ENCODE data around the gene CSNK2A2.

The CSNK2A2 gene

GRCh38 chr16:58121132-58121531 lies 76.8 kb downstream of the CSNK2A2 start:
- Histone ChIP-seq H3K27me3 (ENCODE audit: insufficient read depth, low read depth, severe bottlenecking) (no peaks in the 10 kb centered on the region), H3K27ac (peak overlapping the region; percentile 66), H3K36me3 (peaks cover 10% of the 10 kb centered on the region), H3K4me3 (ENCODE audit: low read depth, low read length) (no peak overlapping the region), H3K9me3 (ENCODE audit: severe bottlenecking) (no peaks in the 10 kb centered on the region)
- DNase-seq: no peak
- TF ChIP-seq, protein P1, sequence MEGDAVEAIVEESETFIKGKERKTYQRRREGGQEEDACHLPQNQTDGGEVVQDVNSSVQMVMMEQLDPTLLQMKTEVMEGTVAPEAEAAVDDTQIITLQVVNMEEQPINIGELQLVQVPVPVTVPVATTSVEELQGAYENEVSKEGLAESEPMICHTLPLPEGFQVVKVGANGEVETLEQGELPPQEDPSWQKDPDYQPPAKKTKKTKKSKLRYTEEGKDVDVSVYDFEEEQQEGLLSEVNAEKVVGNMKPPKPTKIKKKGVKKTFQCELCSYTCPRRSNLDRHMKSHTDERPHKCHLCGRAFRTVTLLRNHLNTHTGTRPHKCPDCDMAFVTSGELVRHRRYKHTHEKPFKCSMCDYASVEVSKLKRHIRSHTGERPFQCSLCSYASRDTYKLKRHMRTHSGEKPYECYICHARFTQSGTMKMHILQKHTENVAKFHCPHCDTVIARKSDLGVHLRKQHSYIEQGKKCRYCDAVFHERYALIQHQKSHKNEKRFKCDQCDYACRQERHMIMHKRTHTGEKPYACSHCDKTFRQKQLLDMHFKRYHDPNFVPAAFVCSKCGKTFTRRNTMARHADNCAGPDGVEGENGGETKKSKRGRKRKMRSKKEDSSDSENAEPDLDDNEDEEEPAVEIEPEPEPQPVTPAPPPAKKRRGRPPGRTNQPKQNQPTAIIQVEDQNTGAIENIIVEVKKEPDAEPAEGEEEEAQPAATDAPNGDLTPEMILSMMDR (IDR thresholded peaks at IDR 0.05; ENCODE audit: low read depth, low read length): no peak

DNA sequence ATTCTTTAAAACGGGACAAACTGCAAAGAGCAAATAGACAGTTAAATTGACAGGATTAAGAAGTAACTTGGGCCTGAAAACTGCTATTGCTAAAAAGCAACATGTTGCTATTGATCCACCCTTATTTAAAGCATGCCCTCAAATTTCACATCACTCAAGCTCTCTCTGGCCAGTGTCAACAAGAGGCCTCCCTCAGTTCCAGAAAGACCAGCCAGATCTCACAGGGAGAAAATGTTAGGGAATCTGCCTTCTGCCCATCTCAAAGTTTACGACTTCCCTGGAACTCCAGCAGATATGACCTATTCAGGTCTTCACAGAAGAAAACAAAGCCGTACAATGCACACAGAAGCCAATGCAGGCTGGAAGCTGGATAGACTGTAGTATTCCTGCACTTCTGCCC lies 77.7 kb downstream of the CSNK2A2 start:
- no peaks in the 10 kb centered on the region for H3K27me3 ChIP-seq (ENCODE audit: insufficient read depth, low read depth, severe bottlenecking)
- TF ChIP-seq, protein P1 (IDR thresholded peaks at IDR 0.05; ENCODE audit: low read depth, low read length): no peak
- H3K4me3 ChIP-seq (ENCODE audit: low read depth, low read length): no peak overlapping the region
- DNase-seq: no peak
- peaks cover 19% of the 10 kb centered on the region for H3K36me3 ChIP-seq
- no peaks in the 10 kb centered on the region for H3K9me3 ChIP-seq (ENCODE audit: severe bottlenecking)
- no peak overlapping the region for H3K27ac ChIP-seq

DNA sequence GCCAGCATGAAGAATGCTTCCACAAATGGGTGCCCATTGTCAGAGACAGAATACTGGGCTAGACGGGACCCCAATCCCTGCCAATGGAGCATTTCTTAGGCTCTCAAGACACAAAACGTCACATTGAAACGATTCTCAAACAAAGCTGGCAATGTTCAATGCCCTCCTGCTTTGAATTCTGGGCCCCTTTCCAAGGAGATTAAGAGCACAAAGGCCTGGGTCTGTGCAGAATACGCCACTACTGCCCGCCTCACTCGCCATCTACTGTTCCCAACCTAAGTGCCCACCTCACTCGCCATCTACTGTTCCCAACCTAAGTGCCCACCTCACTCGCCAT lies 78.4 kb downstream of the CSNK2A2 start:
- peaks cover 26% of the 10 kb centered on the region for H3K36me3 ChIP-seq
- no peaks in the 10 kb centered on the region for H3K27me3 ChIP-seq (ENCODE audit: insufficient read depth, low read depth, severe bottlenecking)
- H3K9me3 ChIP-seq (ENCODE audit: severe bottlenecking): no peaks in the 10 kb centered on the region
- no peak overlapping the region for H3K4me3 ChIP-seq (ENCODE audit: low read depth, low read length)
- TF ChIP-seq, protein P1 (IDR thresholded peaks at IDR 0.05; ENCODE audit: low read depth, low read length): no peak
- no peak overlapping the region for H3K27ac ChIP-seq
- DNase-seq: no peak

GRCh38 chr16:58118801-58119508 lies 79.0 kb downstream of the CSNK2A2 start:
- Histone ChIP-seq H3K27ac (no peak overlapping the region), H3K4me3 (ENCODE audit: low read depth, low read length) (no peak overlapping the region), H3K27me3 (ENCODE audit: insufficient read depth, low read depth, severe bottlenecking) (no peaks in the 10 kb centered on the region), H3K9me3 (ENCODE audit: severe bottlenecking) (no peaks in the 10 kb centered on the region), H3K36me3 (peaks cover 32% of the 10 kb centered on the region)
- TF ChIP-seq, protein P1 (IDR thresholded peaks at IDR 0.05; ENCODE audit: low read depth, low read length): no peak
- no peak for DNase-seq

- Histone ChIP-seq H3K27ac (no peak overlapping the region), H3K9me3 (ENCODE audit: severe bottlenecking) (no peaks in the 10 kb centered on the region), H3K27me3 (ENCODE audit: insufficient read depth, low read depth, severe bottlenecking) (no peaks in the 10 kb centered on the region), H3K36me3 (peaks cover 42% of the 10 kb centered on the region), H3K4me3 (ENCODE audit: low read depth, low read length) (no peak overlapping the region)
- no peak for DNase-seq
- TF ChIP-seq, protein P1 (IDR thresholded peaks at IDR 0.05; ENCODE audit: low read depth, low read length): no peak
Measured at GRCh38 chr16:58116529-58116928, 81.4 kb downstream of the CSNK2A2 start.

DNA sequence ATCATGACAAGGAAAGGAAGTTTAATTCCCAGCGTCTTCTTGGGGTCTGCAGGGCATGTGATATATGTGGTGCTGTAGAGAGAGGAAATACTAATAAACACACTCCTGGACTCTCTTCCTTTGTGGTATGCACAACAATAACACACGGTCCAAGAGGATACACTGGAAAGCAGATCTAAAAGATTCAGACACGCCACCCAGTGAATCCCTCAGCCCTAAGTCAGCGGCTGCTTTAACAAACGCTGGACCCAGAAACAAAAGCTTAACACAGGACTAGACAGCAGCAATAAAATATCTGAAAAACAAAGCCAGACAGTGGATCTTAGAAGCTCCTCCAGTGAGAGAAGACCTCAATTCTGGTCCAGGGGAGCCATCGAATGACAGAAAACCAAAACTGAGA lies 81.8 kb downstream of the CSNK2A2 start:
- no peak for DNase-seq
- no peaks in the 10 kb centered on the region for H3K9me3 ChIP-seq (ENCODE audit: severe bottlenecking)
- no peaks in the 10 kb centered on the region for H3K27me3 ChIP-seq (ENCODE audit: insufficient read depth, low read depth, severe bottlenecking)
- H3K36me3 ChIP-seq: peaks cover 42% of the 10 kb centered on the region
- H3K27ac ChIP-seq: no peak overlapping the region
- TF ChIP-seq, protein P1 (IDR thresholded peaks at IDR 0.05; ENCODE audit: low read depth, low read length): no peak
- H3K4me3 ChIP-seq (ENCODE audit: low read depth, low read length): no peak overlapping the region

Measured in WERI-Rb-1 (cell line).